Lower leg skin (tissue), 4 donors: ENCODE data around the gene LIMK2. TPM values are rescaled to one million over a fixed set of nuclear protein-coding genes. Genes with fewer than 3 reads are reported as not detected.

ENCODE experiments used
- DNase-seq, 2 donors: peaks; one replicate each; pipeline ENCODE4 v3.0.0-alpha.2; 2019; ENCODE audit warnings: low spot score in 2 of 2
- H3K4me3 ChIP-seq: fragments of 200-600 bp; sonication (generic); 2 replicates; pipeline ENCODE4 v1.5.1; 2017; ENCODE audit warnings: mild to moderate bottlenecking, low read depth; ENCODE audit not compliant: poor library complexity, severe bottlenecking
- CTCF ChIP-seq, 3 donors: fragments of 450-650 bp; IDR thresholded peaks; one replicate each; pipeline ENCODE4 v1.5.1; 2016; ENCODE audit warnings: antibody characterized with exemption in 3 of 3, mild to moderate bottlenecking in 3 of 3, moderate library complexity in 2 of 3
- POLR2A ChIP-seq, 2 donors: fragments of 450-650 bp; IDR thresholded peaks; one replicate each; pipeline ENCODE4 v1.6.1; 2016 to 2017; ENCODE audit warnings: antibody characterized with exemption in 2 of 2, mild to moderate bottlenecking in 1 of 2, moderate library complexity in 1 of 2
- WGBS, 2 donors: methylation state at CpG; one replicate each; pipeline ENCODE4 v1.1.5; 2018; 5-methylcytosine and 5-hydroxymethylcytosine counted together
- intact Hi-C: fragments of 100-400 bp; cut with DNase I; formaldehyde crosslinking; loops from one replicate; pipeline ENCODE4 v1.15.0; 2023; ENCODE audit warnings: low total_unique reads
- total RNA-seq, 4 donors: library from RNA; depleted of rRNA; stranded (reverse); fragments of >200 nt; gene quantifications; one replicate each; pipeline ENCODE4 v1.1.0, GENCODE V29; 2016

The LIMK2 gene
- total RNA-seq, 4 donors from 2014 or later = 135 to 218 (median 168) TPM

- DNase-seq = no peak
- intact Hi-C loops = no loop called here
- 89 to 90% methylated on average over 4 of the region's 4 CpGs for WGBS, 2 donors
- TF ChIP-seq POLR2A (IDR thresholded peaks at IDR 0.05) (no peak), CTCF (IDR thresholded peaks at IDR 0.05) (no peak)
- H3K4me3 ChIP-seq = no peak overlapping the region
Measured at GRCh38 chr22:31271026-31271425, 58.9 kb downstream of the LIMK2 start.

GRCh38 chr22:31271485-31271884 lies 59.4 kb downstream of the LIMK2 start:
- H3K4me3 ChIP-seq = no peak overlapping the region
- WGBS, 2 donors = 89 to 93% methylated on average over 3 of the region's 3 CpGs
- TF ChIP-seq CTCF (IDR thresholded peaks at IDR 0.05) (no peak), POLR2A (IDR thresholded peaks at IDR 0.05) (no peak)
- intact Hi-C loops = no loop called here
- no peak for DNase-seq

GRCh38 chr22:31272522-31273446 lies 60.7 kb downstream of the LIMK2 start:
- H3K4me3 ChIP-seq = no peak overlapping the region
- 70 to 74% methylated on average over 15 of the region's 15 CpGs for WGBS, 2 donors
- DNase-seq = no peak
- intact Hi-C loops = no loop called here
- TF ChIP-seq CTCF (IDR thresholded peaks at IDR 0.05) (peak in 1 of 3 donors; percentile 19), POLR2A (IDR thresholded peaks at IDR 0.05) (no peak)

DNA sequence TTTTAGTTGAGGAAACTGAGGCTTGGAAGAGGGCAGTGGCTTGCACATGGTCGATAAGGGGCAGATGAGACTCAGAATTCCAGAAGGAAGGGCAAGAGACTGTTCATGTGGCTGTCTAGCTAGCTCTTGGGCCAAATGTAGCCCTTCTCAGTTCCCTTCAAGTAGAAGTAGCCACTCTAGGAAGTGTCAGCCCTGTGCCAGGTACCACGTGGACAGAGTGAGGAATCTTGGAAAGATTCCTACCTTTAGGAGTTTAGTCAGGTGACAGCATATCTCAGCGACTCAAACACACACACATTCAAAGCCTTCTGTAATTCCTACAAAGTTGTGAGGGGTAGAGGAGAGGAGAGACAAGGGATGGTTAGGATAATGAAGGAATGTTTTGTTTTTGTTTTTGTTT lies 61.9 kb downstream of the LIMK2 start:
- no peak overlapping the region for H3K4me3 ChIP-seq
- 66 to 75% methylated on average over 3 of the region's 3 CpGs for WGBS, 2 donors
- DNase-seq = no peak
- no peak for TF ChIP-seq POLR2A (IDR thresholded peaks at IDR 0.05)
- TF ChIP-seq CTCF (IDR thresholded peaks at IDR 0.05) = no peak
- intact Hi-C loops = no loop called here

DNA sequence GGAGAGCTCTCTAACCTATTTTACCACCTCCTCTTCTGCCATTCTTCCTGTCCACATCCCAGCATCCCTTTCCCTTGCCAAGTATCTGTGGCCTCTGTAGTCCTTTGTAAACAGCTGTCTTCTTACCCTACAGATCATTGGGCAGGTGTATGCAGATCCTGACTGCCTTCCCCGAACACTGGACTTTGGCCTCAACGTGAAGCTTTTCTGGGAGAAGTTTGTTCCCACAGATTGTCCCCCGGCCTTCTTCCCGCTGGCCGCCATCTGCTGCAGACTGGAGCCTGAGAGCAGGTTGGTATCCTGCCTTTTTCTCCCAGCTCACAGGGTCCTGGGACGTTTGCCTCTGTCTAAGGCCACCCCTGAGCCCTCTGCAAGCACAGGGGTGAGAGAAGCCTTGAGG lies 62.9 kb downstream of the LIMK2 start:
- WGBS, 2 donors = 81 to 84% methylated on average over 6 of the region's 6 CpGs
- intact Hi-C loops = no loop called here
- no peak for DNase-seq
- no peak for TF ChIP-seq CTCF (IDR thresholded peaks at IDR 0.05)
- no peak for TF ChIP-seq POLR2A (IDR thresholded peaks at IDR 0.05)
- no peak overlapping the region for H3K4me3 ChIP-seq
